Fibroblast of lung (primary cell): ENCODE data around the gene P2RY8. TPM values are rescaled to one million over a fixed set of nuclear protein-coding genes. Genes with fewer than 3 reads are reported as not detected.

Experiments
- DNase-seq, 2 donors: peaks; one replicate each; pipeline versions ENCODE4 v3.0.0 to v3.0.0-alpha.2; 2010; ENCODE audit warnings: low read depth in 2 of 2
- H2AFZ ChIP-seq: 2 replicates; pipeline ENCODE4 v1.5.1; 2012; ENCODE audit warnings: low read length, control low read depth, inconsistent platforms
- H3K27ac ChIP-seq: 2 replicates; pipeline ENCODE4 v1.5.1; 2011; ENCODE audit warnings: low read length, control low read depth; ENCODE audit not compliant: insufficient read depth
- H3K27me3 ChIP-seq: 2 replicates; pipeline ENCODE4 v1.5.1; 2011; ENCODE audit warnings: mild to moderate bottlenecking, low read length; ENCODE audit not compliant: control insufficient read depth, insufficient read depth
- H3K36me3 ChIP-seq: 2 replicates; pipeline ENCODE4 v1.5.1; 2011; ENCODE audit warnings: low read length; ENCODE audit not compliant: control insufficient read depth, insufficient read depth
- H3K4me1 ChIP-seq: 2 replicates; pipeline ENCODE4 v1.5.1; 2011; ENCODE audit warnings: low read length; ENCODE audit not compliant: control insufficient read depth, insufficient read depth; ENCODE audit errors: extremely low read depth
- H3K4me2 ChIP-seq: 2 replicates; pipeline ENCODE4 v1.5.1; 2011; ENCODE audit warnings: low read length, control low read depth; ENCODE audit not compliant: insufficient read depth; ENCODE audit errors: extremely low read depth
- H3K4me3 ChIP-seq, 4 experiments: fragments of 200-600 bp in 1 of 4; sonication (generic) in 1 of 4; replicated peaks in 1 of 4; 2 replicates each; pipeline ENCODE4 v1.5.1; 2011 to 2016; ENCODE audit warnings: low read length in 4 of 4, low read depth in 3 of 4, mild to moderate bottlenecking in 3 of 4, control low read depth in 2 of 4, inconsistent platforms in 1 of 4, mixed read lengths in 1 of 4; ENCODE audit not compliant: insufficient read depth in 1 of 4; ENCODE audit errors: control extremely low read depth in 1 of 4
- H3K79me2 ChIP-seq: 2 replicates; pipeline ENCODE4 v1.5.1; 2012; ENCODE audit warnings: mild to moderate bottlenecking, low read length, inconsistent platforms; ENCODE audit not compliant: control insufficient read depth, insufficient read depth
- H3K9ac ChIP-seq: 2 replicates; pipeline ENCODE4 v1.5.1; 2011; ENCODE audit warnings: mild to moderate bottlenecking, low read length, control low read depth; ENCODE audit not compliant: insufficient read depth
- H3K9me3 ChIP-seq: 2 replicates; pipeline ENCODE4 v1.5.1; 2012; ENCODE audit warnings: low read depth, low read length; ENCODE audit not compliant: control insufficient read depth, insufficient read depth
- H4K20me1 ChIP-seq: 2 replicates; pipeline ENCODE4 v1.5.1; 2011; ENCODE audit warnings: low read length; ENCODE audit not compliant: control insufficient read depth, insufficient read depth; ENCODE audit errors: extremely low read depth
- EZH2 ChIP-seq: IDR thresholded peaks from 2 replicates; pipeline ENCODE4 v1.5.1; 2012; ENCODE audit warnings: low read length, control low read depth, mild to moderate bottlenecking; ENCODE audit errors: missing control alignments
- polyA plus RNA-seq, 2 donors: library from polyadenylated mRNA; depleted of rRNA in 1 of 2; stranded (reverse) in 1 of 2; unstranded in 1 of 2; fragments of >200 nt; gene quantifications; 2 replicates each; pipeline ENCODE4 v1.2.1, GENCODE V29; 2011 to 2012; ENCODE audit warnings: missing spikeins in 1 of 2
- total RNA-seq: library from RNA; depleted of rRNA; stranded (reverse); fragments of >200 nt; gene quantifications from 2 replicates; pipeline ENCODE4 v1.2.1, GENCODE V29; 2014
- TF ChIP-seq, protein P1 (sequence below), 2 donors: IDR thresholded peaks in 1 of 2; conservative IDR thresholded peaks in 1 of 2; 1 replicate in 1 of 2; 2 replicates in 1 of 2; pipeline ENCODE4 v1.5.1; 2011 to 2012; ENCODE audit warnings: low read length in 2 of 2, control low read depth in 1 of 2, inconsistent platforms in 1 of 2, low read depth in 1 of 2, mild to moderate bottlenecking in 1 of 2

P2RY8 gene
- total and polyA plus RNA-seq, 2 donors (not counting 1 experiment from before 2014, with no cell fraction given): not detected

DNA sequence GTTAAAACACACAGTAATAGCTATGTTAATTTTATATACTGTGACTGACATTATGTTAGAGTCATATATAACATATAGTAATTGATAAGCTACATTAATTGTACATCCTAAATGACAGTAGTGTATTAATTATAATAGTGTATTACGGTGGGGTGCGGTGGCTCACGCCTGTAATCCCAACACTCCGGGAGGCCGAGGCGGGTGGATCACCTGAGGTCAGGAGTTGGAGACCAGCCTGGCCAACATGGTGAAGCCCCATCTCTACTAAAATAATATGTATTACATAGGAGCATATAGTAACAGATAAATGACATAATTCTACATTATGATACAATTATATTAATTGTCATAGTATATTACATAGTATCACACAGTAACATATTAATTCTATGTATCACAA is 96.5 kb downstream of the P2RY8 start:
- H3K36me3 ChIP-seq: no peaks in the 10 kb centered on the region

DNA sequence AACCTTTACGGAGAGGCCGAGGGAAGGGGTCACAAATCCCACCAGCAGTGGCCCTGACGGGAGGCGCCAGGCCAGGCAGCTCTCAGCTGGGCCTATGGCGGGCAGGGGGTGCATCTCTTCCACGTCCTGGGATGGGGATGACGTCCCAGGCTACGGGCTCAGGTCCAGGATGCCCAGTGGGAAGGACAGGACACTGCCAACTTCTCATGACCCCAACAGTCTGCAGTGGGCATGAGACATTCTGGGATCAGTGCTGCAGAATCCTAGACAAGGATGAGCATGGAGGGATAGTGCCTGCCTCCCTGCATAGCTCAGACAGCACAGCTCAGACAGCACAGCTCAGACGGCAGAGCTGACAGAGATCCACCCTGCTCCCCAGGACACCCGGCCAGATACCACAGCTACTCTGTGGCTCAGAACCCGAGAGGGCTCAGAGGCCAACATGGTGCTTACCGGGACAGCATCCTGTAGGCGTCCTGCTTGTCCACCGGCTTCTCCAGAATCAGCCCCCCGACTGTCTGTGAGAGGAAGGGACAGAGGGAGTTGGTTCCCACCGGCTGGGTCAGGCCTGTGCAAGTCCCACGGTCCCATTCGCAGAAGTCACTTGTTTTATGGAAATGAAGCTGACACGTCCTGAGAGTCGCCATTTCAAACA is 101.6 kb downstream of the P2RY8 start:
- Histone ChIP-seq H3K4me3 (no peak overlapping the region), H3K36me3 (no peaks in the 10 kb centered on the region), H3K4me1 (no peaks in the 10 kb centered on the region), H3K27ac (no peak overlapping the region), H2AFZ (no peak overlapping the region), H3K27me3 (no peaks in the 10 kb centered on the region), H3K9ac (no peak overlapping the region), H4K20me1 (no peaks in the 10 kb centered on the region), H3K4me2 (no peak overlapping the region), H3K79me2 (no peaks in the 10 kb centered on the region), H3K9me3 (no peaks in the 10 kb centered on the region)
- no peak for DNase-seq
- TF ChIP-seq, protein P1, sequence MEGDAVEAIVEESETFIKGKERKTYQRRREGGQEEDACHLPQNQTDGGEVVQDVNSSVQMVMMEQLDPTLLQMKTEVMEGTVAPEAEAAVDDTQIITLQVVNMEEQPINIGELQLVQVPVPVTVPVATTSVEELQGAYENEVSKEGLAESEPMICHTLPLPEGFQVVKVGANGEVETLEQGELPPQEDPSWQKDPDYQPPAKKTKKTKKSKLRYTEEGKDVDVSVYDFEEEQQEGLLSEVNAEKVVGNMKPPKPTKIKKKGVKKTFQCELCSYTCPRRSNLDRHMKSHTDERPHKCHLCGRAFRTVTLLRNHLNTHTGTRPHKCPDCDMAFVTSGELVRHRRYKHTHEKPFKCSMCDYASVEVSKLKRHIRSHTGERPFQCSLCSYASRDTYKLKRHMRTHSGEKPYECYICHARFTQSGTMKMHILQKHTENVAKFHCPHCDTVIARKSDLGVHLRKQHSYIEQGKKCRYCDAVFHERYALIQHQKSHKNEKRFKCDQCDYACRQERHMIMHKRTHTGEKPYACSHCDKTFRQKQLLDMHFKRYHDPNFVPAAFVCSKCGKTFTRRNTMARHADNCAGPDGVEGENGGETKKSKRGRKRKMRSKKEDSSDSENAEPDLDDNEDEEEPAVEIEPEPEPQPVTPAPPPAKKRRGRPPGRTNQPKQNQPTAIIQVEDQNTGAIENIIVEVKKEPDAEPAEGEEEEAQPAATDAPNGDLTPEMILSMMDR (conservative IDR thresholded peaks at IDR 0.05 in 1 of 2, IDR thresholded peaks at IDR 0.05 in 1 of 2; ENCODE audit: low read depth in 1 of 2, low read length in 2 of 2): no peak
- no peak for TF ChIP-seq EZH2

More for the DNA sequence above, 96.5 kb downstream of the P2RY8 start:
- Histone ChIP-seq H3K9me3 (no peaks in the 10 kb centered on the region), H2AFZ (no peak overlapping the region), H3K27ac (no peak overlapping the region), H3K4me2 (no peak overlapping the region), H3K9ac (no peak overlapping the region), H3K27me3 (no peaks in the 10 kb centered on the region), H3K79me2 (no peaks in the 10 kb centered on the region), H4K20me1 (no peaks in the 10 kb centered on the region), H3K4me3 (no peak overlapping the region), H3K4me1 (no peaks in the 10 kb centered on the region)
- no peak for DNase-seq
- no peak for TF ChIP-seq EZH2
- TF ChIP-seq, protein P1 (conservative IDR thresholded peaks at IDR 0.05 in 1 of 2, IDR thresholded peaks at IDR 0.05 in 1 of 2; ENCODE audit: low read depth in 1 of 2, low read length in 2 of 2): no peak

GRCh38 chrX:1434871-1435240 is 102.1 kb downstream of the P2RY8 start:
- Histone ChIP-seq H3K9me3 (no peaks in the 10 kb centered on the region), H3K27me3 (no peaks in the 10 kb centered on the region), H3K4me3 (no peak overlapping the region), H3K4me2 (no peak overlapping the region), H3K36me3 (no peaks in the 10 kb centered on the region), H4K20me1 (no peaks in the 10 kb centered on the region), H3K79me2 (no peaks in the 10 kb centered on the region), H3K27ac (no peak overlapping the region), H2AFZ (no peak overlapping the region), H3K9ac (no peak overlapping the region), H3K4me1 (no peaks in the 10 kb centered on the region)
- TF ChIP-seq EZH2: no peak
- TF ChIP-seq, protein P1 (conservative IDR thresholded peaks at IDR 0.05 in 1 of 2, IDR thresholded peaks at IDR 0.05 in 1 of 2; ENCODE audit: low read depth in 1 of 2, low read length in 2 of 2): no peak
- no peak for DNase-seq
